SK-N-SH (cell line): ENCODE results near the gene TTC39B. TPM values are rescaled to one million over a fixed set of nuclear protein-coding genes. Genes with fewer than 3 reads are reported as not detected.

ENCODE experiments used
- CTCF ChIA-PET: fragments of 300-600, 350-600 bp; formaldehyde crosslinking; extraction: SDS; loops from one replicate; lab custom pipeline; 2021; lab: Yijun Ruan, JAX
- POLR2A ChIA-PET: fragments of 350-600 bp; sonication (Branson Sonifier 250); formaldehyde crosslinking; extraction: SDS; loops from one replicate; lab custom pipeline; 2020; ENCODE audit warnings: antibody characterized with exemption, inconsistent platforms; lab: Yijun Ruan, JAX
- DNase-seq: peaks from one replicate; pipeline ENCODE4 v3.0.0; 2012
- H2AFZ ChIP-seq: fragments of 200-600 bp; sonication (generic); 2 replicates; pipeline ENCODE4 v1.8.1; 2016; ENCODE audit warnings: antibody characterized with exemption, mild to moderate bottlenecking, low read depth
- H3F3A ChIP-seq: fragments of 200-600 bp; sonication (generic); replicated peaks from 2 replicates; pipeline ENCODE3; 2016; ENCODE audit warnings: antibody characterized with exemption, mild to moderate bottlenecking; ENCODE audit not compliant: insufficient read depth
- H3K27ac ChIP-seq, 2 experiments: fragments of 200-500 bp in 1 of 2; fragments of 200-600 bp in 1 of 2; sonication (Bioruptor generic) in 1 of 2; sonication (generic), shearing (Covaris generic) in 1 of 2; 2 replicates each; pipeline versions ENCODE4 v1.5.1 to v1.6.1; 2014 to 2016; ENCODE audit warnings: low read depth in 2 of 2, inconsistent platforms in 1 of 2, low read length in 1 of 2, mild to moderate bottlenecking in 1 of 2, mixed read lengths in 1 of 2
- H3K27me3 ChIP-seq: fragments of 200-600 bp; sonication (generic), shearing (Covaris generic); 2 replicates; pipeline ENCODE4 v1.6.1; 2016; ENCODE audit warnings: mixed run types; ENCODE audit not compliant: insufficient read depth
- H3K36me3 ChIP-seq, 2 experiments: fragments of 200-500 bp in 1 of 2; fragments of 200-600 bp in 1 of 2; sonication (Bioruptor generic) in 1 of 2; sonication (generic) in 1 of 2; replicated peaks in 1 of 2; 2 replicates each; pipeline versions ENCODE3 to v1.5.1; 2014 to 2016; ENCODE audit warnings: low read length in 1 of 2, mild to moderate bottlenecking in 1 of 2; ENCODE audit not compliant: insufficient read depth in 2 of 2, control insufficient read depth in 1 of 2
- H3K4me1 ChIP-seq, 2 experiments: fragments of 200-500 bp in 1 of 2; fragments of 200-600 bp in 1 of 2; sonication (Bioruptor generic) in 1 of 2; sonication (generic), shearing (Covaris generic) in 1 of 2; 2 replicates each; pipeline versions ENCODE4 v1.5.1 to v1.6.1; 2014 to 2016; ENCODE audit warnings: low read depth in 1 of 2, low read length in 1 of 2, mixed run types in 1 of 2; ENCODE audit not compliant: insufficient read depth in 2 of 2, control insufficient read depth in 1 of 2
- H3K4me2 ChIP-seq: fragments of 200-600 bp; sonication (generic), shearing (Covaris generic); 2 replicates; pipeline ENCODE4 v1.6.1; 2017; ENCODE audit warnings: mixed run types
- H3K4me3 ChIP-seq, 2 experiments: fragments of 200-500 bp in 1 of 2; fragments of 200-600 bp in 1 of 2; sonication (Bioruptor generic) in 1 of 2; sonication (generic), shearing (Covaris generic) in 1 of 2; 2 replicates each; pipeline versions ENCODE4 v1.5.1 to v1.8.1; 2014 to 2016; ENCODE audit warnings: low read depth in 2 of 2, inconsistent platforms in 1 of 2, low read length in 1 of 2, mild to moderate bottlenecking in 1 of 2, mixed read lengths in 1 of 2, moderate library complexity in 1 of 2
- H3K79me2 ChIP-seq: fragments of 200-600 bp; sonication (generic); 2 replicates; pipeline ENCODE4 v1.8.1; 2017; ENCODE audit warnings: mild to moderate bottlenecking; ENCODE audit not compliant: insufficient read depth
- H3K9ac ChIP-seq: fragments of 200-600 bp; sonication (generic); 2 replicates; pipeline ENCODE4 v1.6.1; 2017; ENCODE audit warnings: mixed run types
- H3K9me2 ChIP-seq: fragments of 200-600 bp; sonication (generic); 2 replicates; pipeline ENCODE4 v1.6.1; 2017; ENCODE audit warnings: mixed run types
- H3K9me3 ChIP-seq: fragments of 200-600 bp; sonication (generic); 2 replicates; pipeline ENCODE4 v1.6.1; 2017; ENCODE audit warnings: mixed run types, mild to moderate bottlenecking, moderate library complexity
- H4K20me1 ChIP-seq: fragments of 200-600 bp; sonication (generic); 2 replicates; pipeline ENCODE4 v1.6.1; 2017; ENCODE audit warnings: mild to moderate bottlenecking, mixed run types; ENCODE audit not compliant: insufficient read depth
- ELF1 ChIP-seq: IDR thresholded peaks from 2 replicates; pipeline ENCODE4 v1.4.0; 2012
- FOSL2 ChIP-seq: IDR thresholded peaks from 2 replicates; pipeline ENCODE4 v1.4.0; 2012; ENCODE audit warnings: low read depth, mild to moderate bottlenecking, moderate library complexity, borderline replicate concordance
- FOXJ3 ChIP-seq: sonication (generic); formaldehyde crosslinking; IDR thresholded peaks from 2 replicates; pipeline ENCODE4 v1.5.1; 2020; ENCODE audit warnings: mild to moderate bottlenecking, missing genetic modification reagents
- FOXM1 ChIP-seq: IDR thresholded peaks from 2 replicates; pipeline ENCODE4 v1.4.0; 2012; ENCODE audit warnings: low read depth, mild to moderate bottlenecking
- GABPA ChIP-seq: IDR thresholded peaks from 2 replicates; pipeline ENCODE4 v1.4.0; 2012; ENCODE audit warnings: low read depth, mild to moderate bottlenecking
- IRF3 ChIP-seq: fragments of 150-350 bp; IDR thresholded peaks from 2 replicates; pipeline ENCODE4 v1.6.1; 2016; ENCODE audit warnings: mild to moderate bottlenecking, low read depth, low read length
- JUND ChIP-seq: IDR thresholded peaks from 2 replicates; pipeline ENCODE4 v1.4.0; 2012
- MEF2A ChIP-seq: IDR thresholded peaks from 2 replicates; pipeline ENCODE4 v1.4.0; 2012; ENCODE audit warnings: low read depth, borderline replicate concordance
- MXI1 ChIP-seq: IDR thresholded peaks from 2 replicates; pipeline ENCODE4 v1.6.1; 2012; ENCODE audit warnings: mild to moderate bottlenecking, low read depth, low read length, improper control_type of control experiment
- NRF1 ChIP-seq: IDR thresholded peaks from 2 replicates; pipeline ENCODE4 v1.6.1; 2012; ENCODE audit warnings: low read depth, mild to moderate bottlenecking, low read length
- SIN3A ChIP-seq: IDR thresholded peaks from 2 replicates; pipeline ENCODE4 v1.6.1; 2012; ENCODE audit warnings: low read depth, mild to moderate bottlenecking, low read length, moderate library complexity, borderline replicate concordance
- TCF12 ChIP-seq: IDR thresholded peaks from 2 replicates; pipeline ENCODE4 v1.4.0; 2012
- USF2 ChIP-seq: fragments of 150-350 bp; IDR thresholded peaks from 2 replicates; pipeline ENCODE4 v1.6.1; 2017; ENCODE audit warnings: antibody characterized with exemption, low read length, low read depth, borderline replicate concordance
- YY1 ChIP-seq: IDR thresholded peaks from 2 replicates; pipeline ENCODE4 v1.4.0; 2012; ENCODE audit warnings: low read depth, mild to moderate bottlenecking
- WGBS: methylation state at CpG from one replicate; pipeline ENCODE4 v1.1.6; 2017; ENCODE audit warnings: low lambda C conversion rate; 5-methylcytosine and 5-hydroxymethylcytosine counted together
- polyA plus RNA-seq, 3 experiments: library from polyadenylated mRNA; depleted of rRNA; stranded (reverse); fragments of >200 nt; gene quantifications; 2 replicates each; pipeline ENCODE4 v1.2.3, GENCODE V29; 2012
- TF ChIP-seq, protein P1 (sequence below): fragments of 200-600 bp; sonication (generic); IDR thresholded peaks from 2 replicates; pipeline ENCODE4 v1.6.1; 2017; ENCODE audit warnings: antibody characterized with exemption, mild to moderate bottlenecking, moderate library complexity

TTC39B gene
- polyA plus RNA-seq, 1 of the 3 experiments (the other 2 are of a cell fraction), result 0.54 TPM

GRCh38 chr9:15308511-15308910 is 1.5 kb upstream of the TTC39B start:
- Histone ChIP-seq H3K9me3 (no peaks in the 10 kb centered on the region), H3K4me1 (peaks cover 0 to 8% of the 10 kb centered on the region in 2 experiments; a peak in 2 of 4 replicates), H3K27me3 (no peaks in the 10 kb centered on the region), H3K9me2 (no peaks in the 10 kb centered on the region), H3K4me2 (no peak overlapping the region), H3K4me3 (no peak overlapping the region), H2AFZ (no peak overlapping the region), H4K20me1 (no peaks in the 10 kb centered on the region), H3K36me3 (no peaks in the 10 kb centered on the region), H3K79me2 (no peaks in the 10 kb centered on the region)
- 50% methylated on average over 1 of the region's 1 CpG for WGBS
- DNase-seq, result no peak
- ChIA-PET POLR2A (no interaction called here), CTCF (interaction anchor here (0.9 to 1.1 kb wide), 2 partner anchors 78 to 151 kb away, joined by 3 read pairs; no protein-coding TSS in a partner anchor)
- TF ChIP-seq FOSL2 (peak; percentile 44; the same call in 1 of the 2 replicates), MEF2A (no peak), JUND (peak; percentile 41), USF2 (no peak)
- TF ChIP-seq, all 33 proteins: peak for 2
- Histone ChIP-seq H3F3A (peaks cover 4% of the 10 kb centered on the region), H3K27ac (no peak overlapping the region), H3K9ac (no peak overlapping the region)

GRCh38 chr9:15307523-15307841 is 466 bp upstream of the TTC39B start:
- Histone ChIP-seq H4K20me1 (no peaks in the 10 kb centered on the region), H3K4me2 (peak overlapping the region; percentile 95), H3K9me3 (no peaks in the 10 kb centered on the region), H3K79me2 (no peaks in the 10 kb centered on the region), H3K27ac (peak overlapping the region in 1 of 2 experiments; percentile 53; a peak in 1 of 4 replicates), H2AFZ (peak overlapping the region; percentile 99), H3F3A (peaks cover 4% of the 10 kb centered on the region), H3K27me3 (no peaks in the 10 kb centered on the region), H3K4me3 (peak overlapping the region; percentile 84 to 89), H3K4me1 (peaks cover 0 to 8% of the 10 kb centered on the region in 2 experiments; a peak in 2 of 4 replicates), H3K9ac (peak overlapping the region; percentile 83; the same call in 1 of the 2 replicates), H3K36me3 (no peaks in the 10 kb centered on the region), H3K9me2 (no peaks in the 10 kb centered on the region)
- DNase-seq, result no peak
- ChIA-PET CTCF (interaction anchor here (0.8 to 1.2 kb wide), 3 partner anchors 58 to 299 kb away, joined by 3 to 6 read pairs (median 3); no protein-coding TSS in a partner anchor), POLR2A (interaction anchor here (1.1 to 1.4 kb wide), 2 partner anchors 27 to 114 kb away, joined by 3 to 4 read pairs; no protein-coding TSS in a partner anchor)
- TF ChIP-seq, protein P1, sequence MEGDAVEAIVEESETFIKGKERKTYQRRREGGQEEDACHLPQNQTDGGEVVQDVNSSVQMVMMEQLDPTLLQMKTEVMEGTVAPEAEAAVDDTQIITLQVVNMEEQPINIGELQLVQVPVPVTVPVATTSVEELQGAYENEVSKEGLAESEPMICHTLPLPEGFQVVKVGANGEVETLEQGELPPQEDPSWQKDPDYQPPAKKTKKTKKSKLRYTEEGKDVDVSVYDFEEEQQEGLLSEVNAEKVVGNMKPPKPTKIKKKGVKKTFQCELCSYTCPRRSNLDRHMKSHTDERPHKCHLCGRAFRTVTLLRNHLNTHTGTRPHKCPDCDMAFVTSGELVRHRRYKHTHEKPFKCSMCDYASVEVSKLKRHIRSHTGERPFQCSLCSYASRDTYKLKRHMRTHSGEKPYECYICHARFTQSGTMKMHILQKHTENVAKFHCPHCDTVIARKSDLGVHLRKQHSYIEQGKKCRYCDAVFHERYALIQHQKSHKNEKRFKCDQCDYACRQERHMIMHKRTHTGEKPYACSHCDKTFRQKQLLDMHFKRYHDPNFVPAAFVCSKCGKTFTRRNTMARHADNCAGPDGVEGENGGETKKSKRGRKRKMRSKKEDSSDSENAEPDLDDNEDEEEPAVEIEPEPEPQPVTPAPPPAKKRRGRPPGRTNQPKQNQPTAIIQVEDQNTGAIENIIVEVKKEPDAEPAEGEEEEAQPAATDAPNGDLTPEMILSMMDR, result no peak
- TF ChIP-seq FOXM1 (no peak), IRF3 (no peak), NRF1 (no peak), MXI1 (no peak), ELF1 (no peak), FOXJ3 (CRISPR knock-in tag) (no peak), SIN3A (no peak), TCF12 (no peak), YY1 (no peak), GABPA (no peak)
- WGBS, result 13% methylated on average over 11 of the region's 12 CpGs
